Measurements from ENCODE around the gene POFUT2.
"Not testable (repeated sequence)": the region's sequence is repeated elsewhere in the genome, so short reads cannot be mapped to it uniquely, and the experiment has no call there.

POFUT2 gene

DNA sequence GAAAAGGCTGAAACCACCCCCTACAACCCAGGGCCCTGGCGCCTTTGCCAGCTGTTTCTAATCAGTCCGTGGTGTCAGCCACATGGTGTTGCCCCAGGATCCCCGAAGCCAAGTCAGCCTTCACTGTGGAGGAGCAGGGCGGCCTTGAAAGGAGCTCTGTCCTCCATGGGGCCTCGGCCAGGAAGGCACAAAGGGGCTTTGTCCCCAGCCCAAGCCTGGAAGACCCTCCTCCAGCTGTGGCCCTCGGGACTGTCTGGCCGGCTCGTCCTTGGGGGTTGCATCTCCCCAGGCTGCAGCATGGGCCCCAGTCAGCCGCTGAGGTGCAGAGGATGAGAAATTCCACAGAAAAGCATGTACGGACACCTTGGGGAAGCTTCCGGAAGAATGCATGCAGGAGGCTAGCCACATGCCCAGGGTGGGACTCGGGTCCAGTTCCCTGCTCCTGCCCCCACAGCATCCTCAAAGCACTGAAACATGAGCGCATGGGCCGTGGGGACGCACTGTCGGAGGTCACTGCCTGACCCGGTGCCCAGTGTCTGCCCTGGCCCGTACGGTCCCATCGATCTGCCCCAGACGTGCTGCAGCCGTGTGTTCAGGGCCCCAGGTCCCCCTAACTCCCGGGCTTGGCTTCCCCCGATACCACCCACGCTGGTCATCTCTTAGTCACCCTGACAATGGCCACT is 38.6 kb upstream of the POFUT2 start:
- peak; percentile 86 for DNase-seq

DNA sequence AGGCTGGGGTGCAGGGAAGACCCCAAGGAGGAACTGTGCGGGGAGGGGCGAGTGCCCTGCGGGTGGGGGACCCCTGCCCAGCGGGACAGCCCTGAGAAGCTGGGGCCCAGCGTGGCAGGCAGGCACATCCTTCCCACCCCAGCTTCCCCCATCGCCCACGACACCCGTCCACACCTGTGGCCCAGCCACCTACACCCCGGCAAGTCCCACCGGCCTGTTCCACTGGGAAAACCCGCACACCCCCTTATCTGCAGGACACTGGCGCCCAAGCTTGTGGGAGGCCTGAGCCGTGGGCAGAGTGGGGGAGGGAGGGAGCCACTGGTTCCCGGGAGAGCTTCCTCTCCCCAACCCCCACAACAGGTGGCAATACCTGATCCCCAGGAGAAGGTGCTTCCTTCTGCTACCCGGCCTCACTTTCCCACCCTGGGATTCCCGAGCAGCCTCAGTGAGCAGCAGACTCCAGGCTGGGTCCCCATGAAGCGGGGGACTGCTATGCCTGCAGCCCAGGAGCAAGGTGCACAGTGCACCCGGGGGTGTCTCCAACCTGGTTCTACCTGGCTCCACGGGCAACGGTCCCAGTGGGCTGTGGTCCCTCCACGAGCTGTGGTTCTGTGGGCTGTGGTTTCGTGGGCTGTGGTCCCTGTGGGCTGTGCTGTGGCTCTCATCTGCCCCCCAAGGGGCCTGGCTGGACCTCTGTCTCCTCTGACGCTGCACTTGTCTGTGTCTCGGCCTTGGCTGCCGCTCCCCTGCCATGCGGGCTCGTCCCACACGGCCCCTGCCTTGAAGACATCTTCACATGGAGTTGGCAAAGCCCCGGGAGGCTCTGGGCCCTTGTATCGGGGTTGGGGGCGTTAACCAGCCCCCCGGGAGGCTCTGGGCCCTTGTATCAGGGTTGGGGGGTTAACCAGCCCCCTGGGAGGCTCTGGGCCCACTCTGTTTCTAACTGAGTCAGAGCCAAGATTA is 37.8 kb upstream of the POFUT2 start:
- peak; percentile 44 for DNase-seq

DNA sequence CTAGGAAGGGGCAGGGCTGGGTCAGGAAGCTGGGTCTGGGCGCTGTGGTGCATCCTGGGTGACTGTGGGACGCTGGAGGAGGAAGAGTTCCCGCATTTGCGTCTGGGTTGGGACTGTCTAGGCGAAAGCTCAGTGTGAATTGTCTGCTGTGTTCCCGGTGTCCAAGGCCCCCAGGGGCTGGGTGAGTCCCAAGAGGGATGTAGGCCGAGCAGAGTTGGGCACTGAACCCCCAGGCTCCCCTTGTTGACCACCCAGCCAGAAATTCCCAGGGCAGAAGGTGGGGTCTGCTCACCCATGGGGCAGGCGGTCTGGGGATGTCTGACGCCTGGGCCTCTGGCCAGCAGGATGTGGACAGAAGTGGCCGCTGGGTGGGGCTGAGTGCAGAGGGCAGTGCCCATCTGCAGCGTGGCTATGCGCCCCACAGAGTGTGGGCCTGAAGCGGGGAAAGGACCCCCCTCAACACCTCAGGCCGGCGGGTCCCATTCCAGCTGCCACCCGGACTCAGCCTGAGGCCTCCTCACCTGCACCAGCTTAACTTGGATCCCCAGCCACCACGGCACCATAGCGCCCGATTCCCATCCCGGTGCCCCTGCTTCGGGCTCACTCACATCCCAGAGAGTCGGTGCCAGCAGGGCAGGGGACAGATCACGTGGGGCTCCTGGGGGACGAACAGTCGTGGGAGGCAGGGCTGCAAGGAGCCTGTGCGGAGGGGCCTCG is 37.0 kb upstream of the POFUT2 start:
- no peak for DNase-seq

DNA sequence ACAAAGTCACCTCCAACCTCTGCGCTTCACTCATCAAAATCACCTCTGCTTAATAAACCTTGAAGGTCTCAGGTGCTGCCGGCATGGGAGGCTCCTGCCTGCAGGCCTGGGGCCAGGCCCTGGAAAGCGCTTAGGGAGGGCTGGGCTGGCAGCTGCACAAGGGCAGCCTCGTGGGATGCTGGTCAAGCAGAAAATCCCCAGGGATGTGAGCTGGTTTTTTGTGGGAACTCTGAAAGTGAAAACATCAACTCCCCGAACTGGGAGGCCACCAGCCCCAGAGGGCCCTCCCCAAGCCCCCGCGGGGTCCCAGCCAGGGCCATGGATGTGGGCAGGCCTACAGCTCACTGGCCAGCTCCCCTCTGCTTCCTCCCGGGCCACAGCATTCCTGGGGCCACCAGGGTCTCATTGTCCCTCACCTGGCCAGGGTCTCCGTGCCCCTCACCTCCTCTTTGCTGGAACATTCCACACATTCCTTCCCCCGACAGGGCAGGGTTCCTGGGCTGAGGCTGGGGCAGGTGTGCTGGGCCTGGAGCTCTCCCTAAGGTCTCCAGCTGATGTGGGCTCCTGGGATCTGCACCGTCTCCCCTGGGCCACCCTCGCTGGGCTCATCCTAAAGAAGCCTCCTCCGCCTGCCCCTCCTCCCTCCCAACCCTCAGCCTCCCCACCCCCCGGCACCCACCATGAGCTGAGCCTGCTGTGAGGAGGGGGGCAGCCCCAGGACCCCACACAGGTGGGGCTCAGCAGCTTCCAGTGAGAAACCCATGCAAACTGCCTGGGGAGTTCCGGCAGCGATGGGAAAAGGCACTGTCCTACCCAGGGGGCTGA is 36.0 kb upstream of the POFUT2 start:
- no peak for DNase-seq

DNA sequence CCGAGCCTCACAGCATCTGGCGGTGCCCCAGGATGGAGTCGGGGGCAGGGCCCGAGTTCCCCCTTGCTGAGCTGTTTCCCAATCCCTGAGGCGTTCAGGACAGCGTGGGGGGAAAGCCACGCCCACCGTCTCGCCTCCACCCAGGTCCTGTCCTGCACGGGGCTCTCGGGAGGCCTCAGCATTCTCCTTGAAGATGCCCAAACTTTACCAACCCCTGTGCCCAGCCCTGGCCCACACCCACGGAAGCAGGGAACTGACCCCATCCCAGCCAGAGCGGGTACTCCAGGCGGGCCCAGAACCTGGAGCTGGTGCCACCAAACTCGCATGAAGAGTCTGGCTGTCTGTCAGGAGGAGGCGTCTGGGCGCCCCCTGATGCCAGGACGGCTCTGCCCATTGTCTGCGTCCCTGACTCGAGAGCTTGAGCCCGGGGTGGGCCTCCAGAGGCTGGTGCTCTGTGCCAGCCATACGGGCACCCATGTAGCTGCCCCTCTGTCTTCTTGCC is 35.3 kb upstream of the POFUT2 start:
- no peak for DNase-seq

DNA sequence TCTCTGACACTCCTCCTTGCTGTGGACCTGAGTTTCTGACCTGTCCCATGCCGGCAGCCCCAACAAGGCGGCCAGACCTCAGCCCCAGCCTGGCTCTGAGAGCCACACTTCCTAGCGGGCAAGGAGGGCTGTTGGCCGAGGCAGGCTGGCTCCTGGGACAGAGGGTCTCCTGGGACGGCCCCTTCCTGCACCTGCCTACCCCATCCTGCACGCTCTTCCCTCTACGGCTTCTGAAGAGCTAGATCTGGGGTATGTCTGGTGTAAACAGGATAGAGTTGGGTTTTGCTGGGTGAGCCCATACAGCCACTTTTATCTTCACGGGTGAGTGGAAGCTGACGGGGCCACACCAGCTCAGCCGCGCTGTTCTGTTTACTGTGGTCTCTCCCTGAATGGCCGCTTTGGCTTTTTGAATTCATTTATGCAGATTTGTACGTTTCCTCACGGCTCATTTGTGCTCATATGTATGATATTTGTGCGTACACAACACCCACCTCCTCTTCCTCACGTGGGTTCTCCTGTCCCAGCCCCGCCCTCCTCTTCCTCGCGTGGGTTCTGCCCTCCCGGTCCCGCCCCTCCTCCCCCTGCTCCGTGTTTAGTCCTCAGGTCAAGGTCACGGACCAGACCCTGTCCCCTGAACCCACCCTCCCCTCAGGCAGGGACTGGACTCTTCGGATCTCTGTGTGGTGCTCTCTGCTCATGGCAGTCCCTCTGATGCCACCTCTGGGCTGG is 34.7 kb upstream of the POFUT2 start:
- DNase-seq = no peak

DNA sequence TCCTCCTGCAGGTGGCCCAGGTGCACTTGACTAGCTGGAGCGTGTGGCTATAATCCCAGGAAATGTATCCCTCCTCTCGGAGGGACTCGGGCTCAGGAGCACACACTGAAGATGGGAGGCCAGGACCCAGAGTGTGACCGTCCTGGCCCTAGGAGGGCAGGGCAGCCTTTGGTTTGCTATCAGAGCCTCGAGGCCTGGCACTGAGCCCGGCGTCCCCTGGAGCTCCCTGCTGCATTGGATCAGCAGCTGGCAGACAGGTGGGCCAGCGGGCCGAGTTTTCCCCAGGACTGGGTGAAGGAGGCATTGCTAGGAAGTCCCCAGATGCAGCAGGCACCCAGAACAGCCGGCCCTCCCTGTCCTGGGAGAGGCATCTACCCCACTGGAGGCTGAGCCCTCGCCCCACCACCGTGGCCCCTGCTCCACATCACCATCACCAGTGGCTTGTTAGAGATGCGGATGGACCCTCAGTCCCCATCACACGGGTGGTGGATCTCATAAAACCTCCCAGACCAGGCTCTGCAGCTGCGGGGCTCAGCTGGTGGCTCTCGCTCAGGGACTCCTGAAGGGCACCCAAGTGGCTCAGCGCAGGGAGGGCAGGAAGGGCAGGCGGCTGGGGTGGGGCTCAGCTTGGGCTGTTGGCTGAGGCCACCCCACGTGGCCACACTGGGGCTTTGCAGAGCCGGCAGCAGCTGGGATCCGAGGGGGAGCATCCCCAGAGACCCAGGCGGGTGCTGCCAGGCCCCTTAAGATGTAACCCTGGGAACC is 32.7 kb upstream of the POFUT2 start:
- DNase-seq = no peak

DNA sequence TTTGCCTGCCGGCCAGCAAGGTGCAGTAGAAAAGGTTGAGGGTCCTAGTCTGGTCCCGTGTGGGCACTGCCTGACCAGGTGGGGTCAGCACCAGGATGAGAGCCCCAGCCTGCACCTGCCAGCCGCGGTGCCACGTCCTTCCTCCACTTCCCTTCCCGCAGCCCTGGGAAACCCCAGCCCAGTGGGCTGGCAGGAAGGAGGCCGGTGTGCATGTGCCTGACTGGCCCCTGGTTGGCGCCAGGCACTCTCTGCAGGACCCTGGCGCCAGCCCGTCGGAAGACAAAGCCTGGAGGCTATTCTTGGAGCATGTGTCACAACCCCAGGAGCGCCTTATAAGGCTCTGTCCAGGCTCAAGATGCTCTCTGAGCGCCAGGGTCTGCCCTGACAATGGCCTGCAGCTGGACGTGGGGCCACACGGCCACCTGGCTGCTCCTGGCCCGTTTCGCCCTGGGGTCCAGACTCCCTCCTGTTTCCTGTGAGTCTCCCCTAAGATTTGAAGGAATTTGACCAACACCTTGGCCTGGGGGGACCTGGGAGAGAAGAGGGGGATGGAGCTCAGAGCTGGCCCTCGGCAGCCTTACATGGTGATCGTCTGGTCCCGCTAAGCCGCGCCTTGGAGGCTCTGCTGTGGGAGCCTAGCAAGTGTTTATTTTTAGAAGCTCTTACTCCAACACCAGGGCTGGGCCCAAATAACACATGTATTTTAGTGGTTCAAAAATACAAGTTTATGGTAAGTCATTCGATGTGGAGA is 31.9 kb upstream of the POFUT2 start:
- DNase-seq = peak; percentile 37

DNA sequence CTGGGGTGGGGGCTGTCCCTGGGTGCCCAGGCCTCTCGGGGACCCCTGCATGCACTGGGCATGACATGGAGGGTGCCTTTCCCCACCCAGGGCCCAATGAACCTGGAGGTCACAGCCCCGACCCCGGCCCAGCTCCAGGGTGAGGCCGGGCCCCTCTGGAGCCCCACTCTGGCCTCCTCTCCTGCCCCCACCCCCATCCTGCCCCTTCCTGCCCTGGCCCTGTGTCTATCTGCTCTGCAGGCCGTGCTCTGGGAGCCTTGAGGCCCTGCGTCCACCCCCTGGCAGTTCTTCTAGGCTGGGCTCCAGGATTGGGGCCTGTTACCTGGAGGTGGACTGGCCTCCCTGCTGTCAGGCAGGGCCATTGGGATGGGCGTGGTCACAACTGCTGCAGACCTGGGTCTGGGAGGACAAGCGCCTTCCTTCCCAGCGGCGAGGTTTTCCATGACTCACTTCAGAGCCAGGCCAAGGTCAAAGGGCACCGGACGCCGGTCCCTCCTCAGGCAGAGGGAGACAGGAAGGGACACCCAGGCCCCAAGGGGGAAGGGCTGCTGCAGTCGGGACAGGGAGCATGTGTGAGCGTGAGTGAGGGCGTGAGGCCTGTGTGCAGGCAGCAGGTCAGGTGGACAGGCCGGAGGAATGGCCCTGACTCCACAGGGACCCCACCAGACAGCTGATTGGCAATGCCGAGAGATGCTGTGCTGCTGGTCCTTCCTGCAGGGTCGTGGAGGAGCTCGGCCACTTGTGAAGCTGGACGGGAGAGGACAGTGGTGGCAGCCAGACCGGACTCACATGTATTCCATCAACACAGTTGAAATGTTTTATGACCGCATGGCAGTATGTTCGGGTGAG is 31.1 kb upstream of the POFUT2 start:
- no peak for DNase-seq

DNA sequence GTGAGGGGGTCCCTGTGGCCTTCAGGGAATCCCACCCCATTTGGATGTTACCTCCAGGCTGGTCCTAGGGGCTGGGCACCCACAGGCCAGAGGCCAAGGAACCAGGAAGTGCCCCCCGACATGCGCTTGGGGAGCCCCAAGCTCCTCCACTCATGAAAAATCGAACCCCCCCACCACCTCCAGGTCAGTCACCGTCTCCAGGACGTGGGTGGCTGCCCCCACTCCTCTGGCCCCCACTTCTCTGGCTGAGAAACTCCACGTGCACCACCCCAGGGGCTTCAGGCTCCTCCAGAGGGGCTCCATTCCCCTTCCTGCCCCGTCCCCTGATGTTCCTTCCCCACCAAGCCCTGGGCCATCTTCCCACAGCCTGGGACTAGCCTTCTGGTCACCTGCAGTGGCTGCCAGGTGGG is 30.5 kb upstream of the POFUT2 start:
- no peak for DNase-seq

DNA sequence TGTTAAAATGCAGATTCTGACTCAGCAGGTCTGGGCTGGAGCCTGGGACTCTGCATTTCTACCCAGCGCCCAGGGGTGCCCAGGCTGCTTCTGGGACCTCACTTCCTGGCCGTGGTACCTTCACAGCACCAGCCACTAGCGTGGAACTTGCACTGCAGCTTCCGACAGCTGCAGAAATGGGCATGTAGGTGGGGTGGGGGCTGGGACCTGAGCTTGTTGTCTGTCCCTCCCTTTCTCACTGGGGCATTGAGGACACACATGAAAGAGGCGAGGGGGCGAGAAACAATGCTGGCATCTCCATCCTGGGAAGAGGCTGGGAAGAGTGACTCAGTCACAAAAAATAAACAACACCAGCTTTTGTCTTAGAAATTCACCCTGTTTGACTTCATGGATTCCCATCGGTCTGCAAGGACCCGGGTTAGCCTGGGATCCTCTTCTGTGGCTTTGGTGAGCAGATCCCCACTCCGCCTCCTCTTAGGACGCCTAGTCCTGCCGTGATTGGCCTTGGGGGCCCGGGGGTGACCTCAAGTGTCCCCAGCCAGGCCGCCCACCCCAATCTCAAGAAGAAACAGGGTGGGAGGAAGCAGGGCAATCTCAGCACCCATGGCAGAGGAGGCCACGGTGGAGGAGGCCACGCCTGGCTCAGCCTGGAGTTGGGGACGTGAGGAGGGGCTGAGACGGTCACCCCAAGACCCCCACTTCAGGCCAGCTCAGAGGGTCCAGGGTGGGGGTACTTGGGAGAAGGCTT is 29.9 kb upstream of the POFUT2 start:
- DNase-seq = peak; percentile 64

DNA sequence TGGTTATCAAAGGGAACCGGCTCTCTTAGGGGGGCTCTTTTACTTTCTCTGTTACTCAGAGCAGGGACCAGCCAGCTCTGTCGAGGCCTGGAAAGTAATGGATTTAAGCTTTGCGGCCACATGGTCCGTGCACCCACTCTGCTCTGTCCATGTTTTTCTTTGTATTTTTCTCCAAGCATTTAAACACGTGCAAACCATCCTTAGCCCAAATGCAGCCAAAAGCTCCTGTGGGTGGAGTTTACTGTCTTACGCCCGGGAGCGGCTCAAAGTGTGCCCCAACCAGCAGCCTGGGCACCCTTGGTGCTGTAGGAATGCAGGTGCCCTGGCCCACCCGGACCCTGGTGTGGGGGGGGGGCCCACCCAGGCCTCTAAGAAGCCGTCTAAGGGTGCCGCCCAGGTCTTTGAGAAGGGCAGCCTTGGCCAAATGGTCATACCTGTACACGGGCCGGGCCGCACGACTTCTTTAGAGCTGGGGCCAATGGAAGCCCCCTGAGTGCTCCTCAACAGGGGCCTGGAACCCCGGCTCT is 29.2 kb upstream of the POFUT2 start:
- no peak for DNase-seq

DNA sequence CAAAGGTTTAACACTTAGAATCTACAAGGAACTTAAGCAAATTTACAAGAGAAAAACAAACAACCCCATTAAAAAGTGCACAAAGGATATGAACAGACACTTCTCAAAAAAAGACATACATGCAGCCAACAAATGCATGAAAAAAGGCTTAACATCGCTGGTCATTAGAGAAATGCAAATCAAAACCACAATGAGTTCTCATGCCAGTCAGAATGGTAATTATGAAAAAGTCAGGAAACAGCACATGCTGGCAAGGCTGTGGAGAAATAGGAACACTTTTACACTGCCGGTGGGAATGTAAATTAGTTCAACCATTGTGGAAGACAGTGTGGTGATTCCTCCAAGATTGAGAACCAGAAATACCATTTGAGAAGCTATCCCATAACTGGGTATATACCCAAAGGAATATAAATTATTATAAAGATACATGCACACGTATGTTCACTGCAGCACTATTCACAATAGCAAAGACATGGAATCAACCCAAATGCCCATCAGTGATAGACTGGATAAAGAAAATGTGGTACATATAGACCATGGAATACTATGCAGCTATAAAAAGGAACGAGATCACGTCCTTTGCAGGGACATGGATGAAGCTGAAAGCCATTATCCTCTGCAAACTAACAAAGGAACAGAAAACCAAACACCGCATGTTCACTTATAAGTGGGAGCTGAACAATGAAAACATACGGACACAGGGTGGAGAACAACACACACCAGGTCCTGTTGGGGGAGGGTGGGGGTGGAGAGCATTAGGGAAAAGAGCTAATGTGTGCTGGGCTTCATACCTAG is 28.2 kb upstream of the POFUT2 start:
- not testable (repeated sequence) for DNase-seq

DNA sequence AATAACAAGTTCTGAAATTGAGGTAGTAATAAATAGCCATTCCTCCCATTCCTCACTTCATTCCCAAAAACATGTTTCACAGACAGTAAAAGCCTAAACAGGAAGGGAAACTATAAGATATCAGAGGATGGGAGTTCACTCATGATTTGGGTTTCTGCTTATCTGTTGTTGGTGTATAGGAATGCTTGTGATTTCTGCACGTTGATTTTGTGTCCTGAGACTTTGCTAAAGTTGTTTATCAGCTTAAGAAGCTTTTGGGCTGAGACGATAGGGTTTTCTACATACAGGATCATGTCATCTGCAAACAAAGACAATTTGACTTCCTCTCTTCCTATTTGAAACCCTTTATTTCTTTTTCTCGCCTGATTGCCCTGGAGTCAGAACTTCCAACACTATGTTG is 26.0 kb upstream of the POFUT2 start:
- no peak for DNase-seq

DNA sequence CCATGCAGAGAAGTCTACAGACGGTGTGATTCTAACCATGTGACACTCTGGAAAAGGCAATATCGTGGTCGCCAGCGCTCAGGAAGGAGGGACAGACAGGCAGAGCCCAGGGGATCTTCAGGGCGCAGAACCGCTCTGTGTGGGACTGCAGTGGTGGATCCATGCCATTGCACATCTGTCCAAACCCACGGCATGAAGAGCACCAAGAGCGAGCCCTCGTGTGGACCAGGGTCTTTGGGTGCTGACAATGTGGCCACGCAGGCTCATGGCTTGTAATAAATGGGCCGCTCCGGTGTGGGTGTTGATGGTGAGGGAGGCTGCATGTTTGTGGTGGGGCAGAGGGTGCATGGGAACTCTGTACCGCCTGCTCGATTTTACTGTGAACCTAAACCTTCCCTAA is 25.3 kb upstream of the POFUT2 start:
- DNase-seq = no peak

DNA sequence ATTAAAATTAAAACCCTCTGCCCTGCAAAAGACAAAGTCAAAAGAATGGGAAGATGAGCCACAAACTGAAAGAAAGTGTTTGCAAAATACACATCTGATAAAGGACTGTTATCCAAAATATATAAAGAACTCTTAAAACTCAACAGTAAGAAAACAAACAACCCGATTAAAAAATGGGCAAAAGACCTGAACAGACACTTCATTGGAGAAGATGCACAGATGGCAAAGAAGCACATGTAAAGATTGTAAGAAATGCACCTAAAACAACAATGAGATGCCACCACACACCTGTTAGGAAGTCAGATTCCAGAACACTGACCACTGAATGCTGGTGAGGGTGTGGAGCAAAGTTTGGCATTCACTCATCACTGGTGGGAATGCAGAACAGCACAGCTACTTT is 24.6 kb upstream of the POFUT2 start:
- no peak for DNase-seq

DNA sequence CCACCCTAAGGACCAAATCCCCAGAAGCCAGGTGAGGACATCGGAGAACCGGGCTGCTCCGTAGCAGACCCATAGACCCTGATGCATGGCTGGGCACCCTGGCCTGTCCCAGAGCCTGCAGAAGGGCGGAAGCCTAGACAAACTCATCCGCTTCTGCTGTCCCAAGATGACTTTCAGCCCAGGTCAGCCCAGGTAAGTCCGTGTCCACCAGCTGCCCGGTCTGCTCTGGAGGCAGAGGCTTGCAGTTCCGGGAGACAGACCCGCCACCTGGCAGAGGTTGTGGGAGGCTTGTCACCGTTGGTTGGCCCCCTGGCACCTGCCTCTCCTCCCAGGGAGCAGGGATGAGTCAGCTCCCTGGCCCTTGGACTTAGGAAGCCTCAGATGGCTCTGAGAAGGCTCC is 22.8 kb upstream of the POFUT2 start:
- no peak for DNase-seq
